LNCaP clone FGC (cell line): ENCODE measurements around the gene KCTD12.

Source experiments
- DNase-seq: peaks from one replicate; pipeline ENCODE4 v3.0.0-alpha.2; 2011; ENCODE audit warnings: low read depth
- H3K4me3 ChIP-seq: 2 replicates; pipeline ENCODE4 v1.5.1; 2011; ENCODE audit warnings: mild to moderate bottlenecking, low read depth, low read length, control low read depth
- TF ChIP-seq, protein P1 (sequence below): IDR thresholded peaks from 2 replicates; pipeline ENCODE4 v1.5.1; 2012; ENCODE audit warnings: mild to moderate bottlenecking; ENCODE audit not compliant: control insufficient read depth, insufficient read depth; ENCODE audit errors: extremely low read depth

KCTD12 gene

DNA sequence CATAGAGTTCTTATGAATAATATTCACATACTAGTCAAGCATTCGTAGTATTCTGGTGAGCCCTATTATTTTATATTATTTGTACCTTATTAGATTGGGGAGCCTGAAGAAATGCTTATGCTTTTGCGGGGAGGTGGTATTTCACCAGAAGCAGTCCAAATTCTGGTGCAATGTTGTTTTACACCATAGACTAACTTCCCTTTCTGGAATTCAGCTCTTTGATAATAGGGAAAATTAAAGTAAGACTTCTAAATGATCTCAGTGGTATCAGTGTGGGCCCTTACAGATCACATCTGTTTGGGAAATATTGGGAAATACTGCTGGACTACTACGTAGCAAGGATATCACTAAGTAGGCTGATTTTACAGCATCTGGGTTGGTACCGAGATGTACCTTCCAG, 34.2 kb downstream of the KCTD12 start:
- no peak for DNase-seq
- TF ChIP-seq, protein P1, sequence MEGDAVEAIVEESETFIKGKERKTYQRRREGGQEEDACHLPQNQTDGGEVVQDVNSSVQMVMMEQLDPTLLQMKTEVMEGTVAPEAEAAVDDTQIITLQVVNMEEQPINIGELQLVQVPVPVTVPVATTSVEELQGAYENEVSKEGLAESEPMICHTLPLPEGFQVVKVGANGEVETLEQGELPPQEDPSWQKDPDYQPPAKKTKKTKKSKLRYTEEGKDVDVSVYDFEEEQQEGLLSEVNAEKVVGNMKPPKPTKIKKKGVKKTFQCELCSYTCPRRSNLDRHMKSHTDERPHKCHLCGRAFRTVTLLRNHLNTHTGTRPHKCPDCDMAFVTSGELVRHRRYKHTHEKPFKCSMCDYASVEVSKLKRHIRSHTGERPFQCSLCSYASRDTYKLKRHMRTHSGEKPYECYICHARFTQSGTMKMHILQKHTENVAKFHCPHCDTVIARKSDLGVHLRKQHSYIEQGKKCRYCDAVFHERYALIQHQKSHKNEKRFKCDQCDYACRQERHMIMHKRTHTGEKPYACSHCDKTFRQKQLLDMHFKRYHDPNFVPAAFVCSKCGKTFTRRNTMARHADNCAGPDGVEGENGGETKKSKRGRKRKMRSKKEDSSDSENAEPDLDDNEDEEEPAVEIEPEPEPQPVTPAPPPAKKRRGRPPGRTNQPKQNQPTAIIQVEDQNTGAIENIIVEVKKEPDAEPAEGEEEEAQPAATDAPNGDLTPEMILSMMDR = no peak
- H3K4me3 ChIP-seq = no peak overlapping the region

DNA sequence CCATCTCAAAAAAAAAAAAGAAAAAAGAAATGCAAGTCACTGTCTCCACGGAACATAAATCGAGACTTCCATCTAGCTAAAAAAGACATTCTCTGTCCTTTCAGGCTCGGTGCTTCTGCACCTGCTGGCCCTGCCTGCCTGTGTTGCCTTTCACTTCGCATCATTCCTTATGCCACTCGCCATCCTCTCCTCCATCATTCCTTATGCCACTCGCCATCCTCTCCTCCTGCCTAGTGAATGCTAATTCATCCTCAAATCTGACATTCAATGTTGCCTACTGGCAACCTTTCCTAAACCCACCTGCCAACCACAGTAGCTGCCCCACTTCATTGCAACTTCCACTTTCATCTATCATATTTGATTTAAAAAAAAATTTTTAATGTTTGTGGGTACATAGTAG, 36.7 kb downstream of the KCTD12 start:
- TF ChIP-seq, protein P1 = no peak
- no peak for DNase-seq
- no peak overlapping the region for H3K4me3 ChIP-seq

DNA sequence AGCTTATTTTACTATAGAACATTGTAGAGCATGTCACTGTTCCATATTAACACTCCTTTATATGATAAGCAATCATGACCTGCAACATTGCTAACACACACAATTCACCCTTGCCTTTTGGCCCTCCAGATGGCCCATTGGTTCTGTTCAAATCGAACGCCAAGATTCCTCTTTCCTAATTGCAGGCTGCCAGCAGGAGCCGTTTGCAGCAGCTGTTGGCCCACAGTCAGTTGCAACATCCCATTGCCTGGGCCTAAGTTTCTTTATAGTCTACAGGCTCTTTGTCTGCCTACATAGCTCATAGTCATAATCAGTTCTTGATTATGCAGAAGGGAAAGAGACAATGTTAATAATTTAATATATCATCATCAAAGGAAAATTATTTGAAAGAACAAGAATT, 37.6 kb downstream of the KCTD12 start:
- TF ChIP-seq, protein P1 = no peak
- no peak overlapping the region for H3K4me3 ChIP-seq
- no peak for DNase-seq

DNA sequence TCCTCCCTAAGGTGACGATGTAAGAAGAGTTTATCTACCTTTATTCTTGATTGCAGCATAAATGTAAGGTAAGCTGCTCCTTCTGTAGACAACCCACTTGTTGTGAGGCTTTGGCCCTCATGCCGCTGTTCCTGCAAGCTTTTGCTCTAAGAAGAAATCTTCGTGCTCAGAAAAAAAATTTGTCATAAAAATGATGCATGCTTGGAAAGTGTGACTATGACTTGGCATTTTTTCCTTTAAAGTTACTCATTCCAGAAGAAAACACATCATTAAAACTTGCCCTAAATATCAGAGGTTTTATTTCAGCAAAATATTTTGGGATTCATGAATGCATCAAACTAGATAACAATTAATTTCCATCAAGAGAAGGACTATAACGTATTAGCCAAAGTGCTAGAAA, 39.8 kb downstream of the KCTD12 start:
- no peak for DNase-seq
- TF ChIP-seq, protein P1 = no peak
- H3K4me3 ChIP-seq = no peak overlapping the region

DNA sequence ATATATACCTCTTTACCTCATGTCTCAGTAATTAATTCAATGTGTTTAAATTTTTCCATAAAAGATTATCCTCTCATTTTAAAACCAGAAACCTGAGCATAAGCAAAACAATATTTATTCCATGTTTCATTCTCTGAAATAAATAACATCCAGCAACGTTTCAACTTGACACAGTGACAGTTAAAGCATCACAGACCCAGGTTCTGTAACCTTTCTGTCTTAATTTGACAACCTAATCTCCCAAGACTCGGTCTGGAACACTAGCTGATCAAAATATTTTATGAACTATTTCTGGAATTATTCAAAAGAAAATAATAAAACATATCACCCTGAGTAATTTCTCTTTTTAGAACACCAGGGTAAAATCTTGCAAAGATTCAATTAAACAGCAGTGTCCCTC, 40.3 kb downstream of the KCTD12 start:
- TF ChIP-seq, protein P1 = no peak
- DNase-seq = no peak
- no peak overlapping the region for H3K4me3 ChIP-seq

DNA sequence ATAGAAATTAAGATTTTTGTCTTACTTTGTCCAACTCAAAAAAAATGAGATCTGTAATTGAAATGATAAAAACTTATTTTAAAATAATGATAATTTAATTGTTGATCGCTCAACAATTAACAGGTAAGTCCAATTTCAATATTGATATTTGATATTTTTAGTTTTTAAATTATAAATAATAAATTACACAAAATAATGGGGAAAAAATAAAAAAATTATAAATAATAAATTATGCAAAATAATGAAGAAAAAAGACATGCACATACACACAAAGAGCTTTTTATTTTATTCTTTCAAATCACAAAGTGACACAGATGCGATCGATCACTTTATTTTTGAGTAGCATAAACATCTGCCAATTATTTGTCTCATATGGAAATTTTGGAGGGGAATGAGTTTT, 40.8 kb downstream of the KCTD12 start:
- TF ChIP-seq, protein P1 = no peak
- no peak for DNase-seq
- no peak overlapping the region for H3K4me3 ChIP-seq

DNA sequence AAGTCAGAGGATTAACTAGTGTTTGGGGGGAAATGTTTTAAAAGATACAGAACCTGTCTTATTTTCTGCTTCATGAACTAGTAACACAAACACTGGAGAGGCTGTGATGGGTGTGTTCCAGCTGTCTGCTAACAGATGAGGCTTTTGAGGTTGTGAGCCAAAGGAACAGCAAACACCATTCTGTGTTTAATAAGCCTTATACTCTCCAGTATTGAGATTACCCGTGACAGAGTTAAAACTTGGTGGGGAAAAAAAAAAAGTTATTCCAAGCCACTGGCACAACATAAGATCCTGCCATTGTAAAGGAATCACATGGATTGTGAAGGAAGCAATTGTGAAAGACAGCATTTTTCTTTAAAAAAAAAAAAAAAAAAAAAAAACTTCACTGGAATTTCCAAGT, 48.4 kb downstream of the KCTD12 start:
- peak; percentile 78 for DNase-seq
- TF ChIP-seq, protein P1 = no peak
- no peak overlapping the region for H3K4me3 ChIP-seq
